ENCODE data around the gene RGS6. TPM values are rescaled to one million over a fixed set of nuclear protein-coding genes. Genes with fewer than 3 reads are reported as not detected.

Gene RGS6
- 0.06 TPM for total RNA-seq (2013)
- polyA plus RNA-seq, result not detected
- polyA minus RNA-seq, result under 0.01 TPM in 1 of 2 replicates, not detected in the other
- total RNA-seq, result 0 to 3.5 (median 0.12) reads per million in 11 experiments

DNA sequence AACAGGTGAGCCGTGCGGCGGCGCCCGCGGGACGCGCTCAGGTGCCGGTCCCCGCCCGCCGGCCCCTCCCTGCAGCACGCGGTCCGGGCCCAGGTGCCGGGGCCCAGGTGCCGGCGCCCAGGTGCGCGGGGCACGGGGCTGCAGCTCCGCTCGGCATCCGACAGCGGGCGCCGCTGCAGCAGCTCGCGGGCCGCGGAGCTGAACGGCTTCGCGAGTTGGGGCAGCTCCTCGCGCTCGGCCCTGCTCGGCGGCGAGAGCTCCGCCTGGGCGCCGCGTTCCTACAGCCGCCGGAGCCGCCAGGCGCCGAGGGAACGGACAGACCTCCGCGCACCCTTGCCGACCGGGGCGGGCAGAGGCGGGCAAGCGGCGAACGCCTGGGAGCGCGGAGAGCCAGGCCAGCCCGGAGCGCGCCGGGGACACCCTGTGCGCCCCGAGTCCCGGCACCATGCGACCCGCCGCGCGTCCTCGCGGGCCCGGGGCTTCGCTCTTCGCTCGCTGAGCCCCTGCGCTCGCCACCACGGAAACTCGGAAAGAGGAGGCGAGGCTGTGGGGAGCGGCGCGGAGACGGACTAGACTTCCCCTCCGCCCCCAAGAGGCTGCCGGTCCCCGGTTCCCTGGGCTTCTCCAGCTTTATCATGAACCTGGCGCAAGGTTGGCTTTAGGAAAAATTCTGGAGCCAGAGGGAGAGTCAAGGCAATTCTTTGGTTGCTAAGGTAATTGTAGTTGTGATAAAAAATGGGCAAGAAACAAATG is at the start of gene RGS6:
Gene RGS6, plus strand, starts transcription at position 201 of the 753 bp plus-strand sequence.
- Histone ChIP-seq H3K4me3 (replicated peaks in 1 of 3; ENCODE audit: low read depth in 2 of 3, low read length in 3 of 3) (no peak within 1 kb of the TSS), H3K27ac (ENCODE audit: low read depth in 1 of 2, low read length in 2 of 2) (no peak within 1 kb of the TSS), H3K36me3 (replicated peaks in 1 of 2; ENCODE audit: control insufficient read depth in 1 of 2, insufficient read depth in 2 of 2, low read length in 2 of 2) (no peaks in the 10 kb centered on the region), H3K9me3 (replicated peaks in 1 of 2; ENCODE audit: control insufficient read depth in 1 of 2, insufficient read depth in 1 of 2, low read length in 2 of 2) (peaks cover 0 to 20% of the 10 kb centered on the region in 2 donors), H2AFZ (ENCODE audit: insufficient read depth, low read depth, low read length, poor library complexity, severe bottlenecking) (no peak within 1 kb of the TSS), H3K4me1 (ENCODE audit: control insufficient read depth in 1 of 2, insufficient read depth in 2 of 2, low read length in 2 of 2) (peaks cover 0 to 8% of the 10 kb centered on the region in 2 donors), H4K20me1 (ENCODE audit: insufficient read depth, low read length) (no peaks in the 10 kb centered on the region), H3K9ac (ENCODE audit: insufficient read depth, low read length, poor library complexity, severe bottlenecking) (no peak within 1 kb of the TSS), H3K4me2 (replicated peaks; ENCODE audit: extremely low read depth, low read length, poor library complexity, severe bottlenecking) (peak within 1 kb of the TSS; percentile 29), H3K27me3 (ENCODE audit: control insufficient read depth in 2 of 2, insufficient read depth in 2 of 2, low read length in 2 of 2) (peaks cover 47 to 62% of the 10 kb centered on the region in 2 donors), H3K79me2 (ENCODE audit: insufficient read depth, low read length) (no peaks in the 10 kb centered on the region)
- no peak for DNase-seq
- intact Hi-C loops (cut with micrococcal nuclease), result no loop called here
- H3K4me3 Mint-ChIP-seq, result peak within 1 kb of the TSS in 1 of 2 donors; percentile 80
- peaks cover 0 to 14% (median 5%) of the 10 kb centered on the region in 7 donors for H3K9me3 Mint-ChIP-seq
- peaks cover 0 to 4% of the 10 kb centered on the region in 2 donors for H3K36me3 Mint-ChIP-seq
- no peak within 1 kb of the TSS for H3K27ac Mint-ChIP-seq
- peaks cover 10% of the 10 kb centered on the region for H3K4me1 Mint-ChIP-seq
- under 1% methylated on average over 90 of the region's 92 CpGs for WGBS (ENCODE audit: insufficient coverage)
- peaks cover 43 to 62% (median 52%) of the 10 kb centered on the region in 3 donors for H3K27me3 Mint-ChIP-seq (ENCODE audit: low read depth in 3 of 3)
- TF ChIP-seq, protein P1, sequence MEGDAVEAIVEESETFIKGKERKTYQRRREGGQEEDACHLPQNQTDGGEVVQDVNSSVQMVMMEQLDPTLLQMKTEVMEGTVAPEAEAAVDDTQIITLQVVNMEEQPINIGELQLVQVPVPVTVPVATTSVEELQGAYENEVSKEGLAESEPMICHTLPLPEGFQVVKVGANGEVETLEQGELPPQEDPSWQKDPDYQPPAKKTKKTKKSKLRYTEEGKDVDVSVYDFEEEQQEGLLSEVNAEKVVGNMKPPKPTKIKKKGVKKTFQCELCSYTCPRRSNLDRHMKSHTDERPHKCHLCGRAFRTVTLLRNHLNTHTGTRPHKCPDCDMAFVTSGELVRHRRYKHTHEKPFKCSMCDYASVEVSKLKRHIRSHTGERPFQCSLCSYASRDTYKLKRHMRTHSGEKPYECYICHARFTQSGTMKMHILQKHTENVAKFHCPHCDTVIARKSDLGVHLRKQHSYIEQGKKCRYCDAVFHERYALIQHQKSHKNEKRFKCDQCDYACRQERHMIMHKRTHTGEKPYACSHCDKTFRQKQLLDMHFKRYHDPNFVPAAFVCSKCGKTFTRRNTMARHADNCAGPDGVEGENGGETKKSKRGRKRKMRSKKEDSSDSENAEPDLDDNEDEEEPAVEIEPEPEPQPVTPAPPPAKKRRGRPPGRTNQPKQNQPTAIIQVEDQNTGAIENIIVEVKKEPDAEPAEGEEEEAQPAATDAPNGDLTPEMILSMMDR (IDR thresholded peaks at IDR 0.05), result no peak

DNA sequence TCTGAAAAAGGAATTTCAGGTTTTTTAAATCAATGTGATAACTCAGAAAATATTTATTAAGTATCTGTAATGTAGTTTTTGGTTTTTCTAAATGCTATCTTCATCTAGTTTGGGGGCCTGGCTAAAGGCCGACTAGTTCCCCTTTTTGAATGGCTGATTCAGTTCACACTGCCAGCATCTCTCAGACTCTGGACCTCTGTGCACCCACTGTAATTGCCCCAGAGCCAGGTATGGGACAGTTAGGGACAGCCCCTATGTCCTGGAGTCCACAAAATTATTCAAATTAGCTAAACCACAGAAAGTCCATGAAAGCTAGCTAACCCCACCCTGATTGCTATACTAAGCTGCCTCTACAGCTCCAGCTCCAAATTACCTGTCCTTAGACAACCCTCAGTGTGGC is 49.1 kb upstream of the RGS6 start:
- no peaks in the 10 kb centered on the region for H3K36me3 Mint-ChIP-seq
- DNase-seq, result no peak
- 40% methylated on average over 1 of the region's 1 CpG for WGBS (ENCODE audit: insufficient coverage)
- intact Hi-C loops (cut with micrococcal nuclease), result no loop called here
- H3K27me3 Mint-ChIP-seq (ENCODE audit: low read depth in 3 of 3), result peaks cover 0 to 2% (median 0%) of the 10 kb centered on the region in 3 donors
- H3K27me3 ChIP-seq (ENCODE audit: control insufficient read depth in 2 of 2, insufficient read depth in 2 of 2, low read length in 2 of 2), result no peaks in the 10 kb centered on the region
- no peak overlapping the region for H3K4me2 ChIP-seq (replicated peaks; ENCODE audit: extremely low read depth, low read length, poor library complexity, severe bottlenecking)
- H3K9ac ChIP-seq (ENCODE audit: insufficient read depth, low read length, poor library complexity, severe bottlenecking), result no peak overlapping the region
- H3K4me3 ChIP-seq (replicated peaks in 1 of 3; ENCODE audit: low read depth in 2 of 3, low read length in 3 of 3), result no peak overlapping the region
- peaks cover 15 to 35% (median 26%) of the 10 kb centered on the region in 7 donors for H3K9me3 Mint-ChIP-seq
- H3K27ac ChIP-seq (ENCODE audit: low read depth in 1 of 2, low read length in 2 of 2), result no peak overlapping the region
- no peaks in the 10 kb centered on the region for H3K79me2 ChIP-seq (ENCODE audit: insufficient read depth, low read length)
- H3K27ac Mint-ChIP-seq, result no peak overlapping the region
- H2AFZ ChIP-seq (ENCODE audit: insufficient read depth, low read depth, low read length, poor library complexity, severe bottlenecking), result no peak overlapping the region
- H3K36me3 ChIP-seq (replicated peaks in 1 of 2; ENCODE audit: control insufficient read depth in 1 of 2, insufficient read depth in 2 of 2, low read length in 2 of 2), result no peaks in the 10 kb centered on the region
- no peaks in the 10 kb centered on the region for H3K4me1 ChIP-seq (ENCODE audit: control insufficient read depth in 1 of 2, insufficient read depth in 2 of 2, low read length in 2 of 2)
- H3K4me1 Mint-ChIP-seq, result no peaks in the 10 kb centered on the region
- peaks cover 6 to 22% of the 10 kb centered on the region in 2 donors for H3K9me3 ChIP-seq (replicated peaks in 1 of 2; ENCODE audit: control insufficient read depth in 1 of 2, insufficient read depth in 1 of 2, low read length in 2 of 2)
- no peak overlapping the region for H3K4me3 Mint-ChIP-seq
- H4K20me1 ChIP-seq (ENCODE audit: insufficient read depth, low read length), result no peaks in the 10 kb centered on the region
- TF ChIP-seq, protein P1 (IDR thresholded peaks at IDR 0.05), result no peak
